ENCODE results near the gene ADGRF3. TPM values are rescaled to one million over a fixed set of nuclear protein-coding genes. Genes with fewer than 3 reads are reported as not detected.

The ADGRF3 gene
- total and polyA plus RNA-seq, 2 of the 8 experiments (the other 6 are each of a cell fraction or from before 2014, with no cell fraction given) = 0.54 to 0.69 TPM

DNA sequence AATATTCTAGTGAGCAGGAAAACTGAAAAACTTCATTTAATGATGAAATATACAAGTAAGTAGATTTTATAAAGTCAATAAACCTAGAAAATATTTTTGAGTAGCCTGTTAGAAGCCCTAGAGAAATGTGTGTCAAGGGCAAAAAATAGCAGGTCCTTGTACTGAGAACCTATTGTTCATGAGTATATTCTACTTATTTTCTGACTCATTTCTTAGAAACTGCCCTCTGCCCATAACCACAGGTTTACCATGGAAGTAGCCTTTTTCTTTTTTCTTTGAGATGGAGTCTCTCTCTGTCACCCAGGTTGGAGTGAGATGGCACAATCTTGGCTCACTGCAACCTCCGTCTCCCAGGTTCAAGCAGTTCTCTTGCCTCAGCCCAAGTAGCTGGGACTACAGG, 20.1 kb downstream of the ADGRF3 start:
- H4K5ac ChIP-seq (ENCODE audit: insufficient read length, low read depth, low read length) = no peak overlapping the region
- no peaks in the 10 kb centered on the region for H3K79me1 ChIP-seq (ENCODE audit: low read depth, low read length)
- H3K79me2 ChIP-seq (ENCODE audit: control insufficient read depth in 1 of 2, insufficient read depth in 2 of 2, low read length in 2 of 2) = no peaks in the 10 kb centered on the region
- DNase-seq (ENCODE audit: low read depth in 1 of 2, low spot score in 2 of 2) (no peak), FAIRE-seq (no peak)
- no peaks in the 10 kb centered on the region for H4K20me1 ChIP-seq (replicated peaks in 1 of 2; ENCODE audit: control insufficient read depth in 1 of 2, insufficient read depth in 2 of 2, low read length in 2 of 2)
- no peak overlapping the region for H3K4me2 ChIP-seq (ENCODE audit: insufficient read depth in 1 of 2, low read depth in 2 of 2, low read length in 2 of 2)
- H3K23ac ChIP-seq (ENCODE audit: insufficient read length) = no peak overlapping the region
- no peaks in the 10 kb centered on the region for H3K23me2 ChIP-seq (ENCODE audit: low read depth, low read length)
- POLR2A ChIA-PET (ENCODE audit: partially characterized antibody) = interaction anchor here (0.7 to 1.5 kb wide), 3 partner anchors 9 to 17 kb away, joined by 3 to 4 read pairs (median 4); no protein-coding TSS in a partner anchor
- H3K27ac ChIP-seq (ENCODE audit: low read depth, low read length) = no peak overlapping the region
- H3K14ac ChIP-seq (ENCODE audit: insufficient read length) = no peak overlapping the region
- no peak overlapping the region for H4K8ac ChIP-seq (ENCODE audit: extremely low read depth, insufficient read depth, low read length)
- no peak overlapping the region for H2AK5ac ChIP-seq (ENCODE audit: low read depth, low read length)
- H3K56ac ChIP-seq (replicated peaks; ENCODE audit: insufficient read length, low read depth, low read length) = no peak overlapping the region
- H2BK12ac ChIP-seq (ENCODE audit: low read depth, low read length) = no peak overlapping the region
- no peaks in the 10 kb centered on the region for H3K9me3 ChIP-seq (ENCODE audit: insufficient read depth in 2 of 2, low read depth in 1 of 2, low read length in 1 of 2)
- H3K4me3 ChIP-seq (ENCODE audit: extremely low read depth in 1 of 4, insufficient read depth in 2 of 4, low read depth in 3 of 4, low read length in 4 of 4) = no peak overlapping the region
- H3K36me3 ChIP-seq (ENCODE audit: control insufficient read depth in 2 of 4, insufficient read depth in 4 of 4, low read length in 3 of 4) = no peaks in the 10 kb centered on the region
- H2BK15ac ChIP-seq (ENCODE audit: low read length) = no peak overlapping the region
- 75% methylated on average over 1 of the region's 1 CpG; no CpG with 5 or more reads in 1 of the 2 experiments for WGBS, 2 experiments (ENCODE audit: extremely low coverage in 1 of 2, insufficient coverage in 1 of 2, insufficient read length in 1 of 2, insufficient replicate concordance in 2 of 2, low coverage in 1 of 2, low lambda C conversion rate in 2 of 2, missing lambda C conversion rate in 1 of 2)
- H2BK5ac ChIP-seq (ENCODE audit: low read depth, low read length) = no peak overlapping the region
- no peaks in the 10 kb centered on the region; a peak in 1 of 7 replicates for H3K27me3 ChIP-seq (replicated peaks in 1 of 4; ENCODE audit: control insufficient read depth in 3 of 4, extremely low read depth in 1 of 4, insufficient read depth in 3 of 4, low read length in 3 of 4)
- no peak overlapping the region for H4K91ac ChIP-seq (replicated peaks; ENCODE audit: insufficient read length, low read length)
- no peak overlapping the region for H2AFZ ChIP-seq (ENCODE audit: low read length)
- no peak overlapping the region for H2BK20ac ChIP-seq (ENCODE audit: low read length)
- CTCF ChIA-PET (ENCODE audit: partially characterized antibody) = interaction anchor here (0.8 to 1.2 kb wide), 6 partner anchors 8 to 155 kb away, joined by 3 to 6 read pairs (median 3); no protein-coding TSS in a partner anchor
- no peaks in the 10 kb centered on the region for H3K4me1 ChIP-seq (replicated peaks in 1 of 4; ENCODE audit: control insufficient read depth in 3 of 4, insufficient read depth in 4 of 4, low read length in 3 of 4)
- H3K9ac ChIP-seq (replicated peaks in 1 of 4; ENCODE audit: extremely low read depth in 1 of 4, low read depth in 3 of 4, low read length in 3 of 4) = no peak overlapping the region
- no peak overlapping the region for H3K18ac ChIP-seq (ENCODE audit: extremely low read depth, low read length)
- H2BK120ac ChIP-seq (replicated peaks; ENCODE audit: low read depth, low read length) = no peak overlapping the region
- no peak overlapping the region for H3K4ac ChIP-seq (replicated peaks; ENCODE audit: insufficient read length, low read depth, low read length)
- TF ChIP-seq TCF12 (IDR thresholded peaks at IDR 0.05; ENCODE audit: low read depth, low read length) (no peak), SP2 (IDR thresholded peaks at IDR 0.05; ENCODE audit: low read length) (no peak), RXRA (IDR thresholded peaks at IDR 0.05; ENCODE audit: insufficient read depth, low read depth, low read length) (no peak), SP1 (IDR thresholded peaks at IDR 0.05; ENCODE audit: low read depth, low read length) (no peak), POLR2AphosphoS5 (IDR thresholded peaks at IDR 0.05; ENCODE audit: low read depth, low read length) (no peak), SP4 (IDR thresholded peaks at IDR 0.05; ENCODE audit: low read length) (no peak), TBP (IDR thresholded peaks at IDR 0.05; ENCODE audit: low read depth, low read length) (no peak), SIX5 (IDR thresholded peaks at IDR 0.05; ENCODE audit: low read depth, low read length) (no peak), EZH2 (IDR thresholded peaks at IDR 0.05; ENCODE audit: low read depth, low read length, severe bottlenecking) (no peak), RNF2 (IDR thresholded peaks at IDR 0.05; ENCODE audit: borderline replicate concordance, low read depth, low read length, missing control alignments, poor library complexity, severe bottlenecking) (no peak), BRCA1 (IDR thresholded peaks at IDR 0.05; ENCODE audit: low read depth, low read length) (no peak), JUN (IDR thresholded peaks at IDR 0.05; ENCODE audit: low read depth, low read length) (no peak), CHD1 (IDR thresholded peaks at IDR 0.05; ENCODE audit: low read depth, low read length) (no peak)
- TF ChIP-seq, protein P1, sequence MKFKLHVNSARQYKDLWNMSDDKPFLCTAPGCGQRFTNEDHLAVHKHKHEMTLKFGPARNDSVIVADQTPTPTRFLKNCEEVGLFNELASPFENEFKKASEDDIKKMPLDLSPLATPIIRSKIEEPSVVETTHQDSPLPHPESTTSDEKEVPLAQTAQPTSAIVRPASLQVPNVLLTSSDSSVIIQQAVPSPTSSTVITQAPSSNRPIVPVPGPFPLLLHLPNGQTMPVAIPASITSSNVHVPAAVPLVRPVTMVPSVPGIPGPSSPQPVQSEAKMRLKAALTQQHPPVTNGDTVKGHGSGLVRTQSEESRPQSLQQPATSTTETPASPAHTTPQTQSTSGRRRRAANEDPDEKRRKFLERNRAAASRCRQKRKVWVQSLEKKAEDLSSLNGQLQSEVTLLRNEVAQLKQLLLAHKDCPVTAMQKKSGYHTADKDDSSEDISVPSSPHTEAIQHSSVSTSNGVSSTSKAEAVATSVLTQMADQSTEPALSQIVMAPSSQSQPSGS (IDR thresholded peaks at IDR 0.05; ENCODE audit: low read length) = no peak
